Caco-2 (cell line): ENCODE results near the gene LARP4B. TPM values are rescaled to one million over a fixed set of nuclear protein-coding genes. Genes with fewer than 3 reads are reported as not detected.
A peak's percentile ranks its signal among the peaks of the same experiment; 100 is the strongest.

Experiments
- BruUV-seq: library from RNA; stranded (reverse); fragments of 400-500 nt; replicated peaks from 2 replicates; lab custom pipeline; 2021; lab: Mats Ljungman, UMichigan
- CTCF ChIA-PET: fragments of 300-600 bp; sonication (Branson Sonifier 250); formaldehyde crosslinking; loops from one replicate; lab custom pipeline; 2022; ENCODE audit warnings: antibody characterized with exemption; lab: Charles Lee
- POLR2A ChIA-PET: fragments of 300-600 bp; sonication (Branson Sonifier 250); formaldehyde crosslinking; loops from one replicate; lab custom pipeline; 2022; ENCODE audit warnings: antibody characterized with exemption; lab: Charles Lee
- DNase-seq, 2 experiments: peaks; one replicate each; pipeline versions ENCODE4 v3.0.0 to v3.0.0-alpha.2; 2020 to 2022
- H3K27me3 ChIP-seq: replicated peaks from 2 replicates; pipeline ENCODE4 v1.6.0; 2011; ENCODE audit warnings: low read length; ENCODE audit not compliant: control insufficient read depth, insufficient read depth
- H3K36me3 ChIP-seq: 2 replicates; pipeline ENCODE4 v1.5.1; 2011; ENCODE audit warnings: low read length; ENCODE audit not compliant: control insufficient read depth, insufficient read depth
- H3K4me1 ChIP-seq: fragments of 250-450 bp; sonication (Bioruptor Pico); 2 replicates; pipeline ENCODE4 v1.5.1; 2020; ENCODE audit warnings: mild to moderate bottlenecking
- H3K4me3 ChIP-seq: 2 replicates; pipeline ENCODE4 v1.5.1; 2011; ENCODE audit warnings: low read depth, mild to moderate bottlenecking, control low read depth, low read length
- H3K9me3 ChIP-seq: fragments of 250-450 bp; sonication (Bioruptor Pico); 2 replicates; pipeline ENCODE4 v1.5.1; 2020; ENCODE audit warnings: mild to moderate bottlenecking, moderate library complexity
- H3K27ac Mint-ChIP-seq: one replicate; pipeline ENCODE4 v1.8.0; 2022; ENCODE audit warnings: mixed read lengths; ENCODE audit not compliant: unreplicated experiment
- H3K27me3 Mint-ChIP-seq: one replicate; pipeline ENCODE4 v1.8.0; 2022; ENCODE audit warnings: mixed read lengths; ENCODE audit not compliant: insufficient read depth, unreplicated experiment
- H3K36me3 Mint-ChIP-seq: one replicate; pipeline ENCODE4 v1.8.0; 2022; ENCODE audit warnings: mild to moderate bottlenecking, mixed read lengths; ENCODE audit not compliant: insufficient read depth, unreplicated experiment
- H3K4me1 Mint-ChIP-seq: one replicate; pipeline ENCODE4 v1.8.0; 2022; ENCODE audit warnings: low read depth, mixed read lengths; ENCODE audit not compliant: unreplicated experiment
- H3K4me3 Mint-ChIP-seq: one replicate; pipeline ENCODE4 v1.8.0; 2022; ENCODE audit warnings: mild to moderate bottlenecking, moderate library complexity, mixed read lengths; ENCODE audit not compliant: unreplicated experiment
- H3K9me3 Mint-ChIP-seq: one replicate; pipeline ENCODE4 v1.8.0; 2022; ENCODE audit warnings: mixed read lengths; ENCODE audit not compliant: unreplicated experiment
- intact Hi-C: fragments of 100-400 bp; cut with micrococcal nuclease; formaldehyde crosslinking; loops from one replicate; pipeline ENCODE4 v1.10.0; 2022; ENCODE audit not compliant: unreplicated experiment
- total RNA-seq: library from RNA; stranded (reverse); gene quantifications from 2 replicates; pipeline ENCODE4 v1.2.3, GENCODE V29; 2022
- TF ChIP-seq, protein P1 (sequence below), 2 experiments: fragments of 200-600 bp in 1 of 2; IDR thresholded peaks; 1 replicate in 1 of 2; 2 replicates in 1 of 2; pipeline versions ENCODE4 v1.5.1 to v1.8.0; 2011 to 2022; ENCODE audit warnings: antibody characterized with exemption in 1 of 2, control low read depth in 1 of 2, inconsistent platforms in 1 of 2, low read depth in 1 of 2, low read length in 1 of 2, mild to moderate bottlenecking in 1 of 2, moderate library complexity in 1 of 2; ENCODE audit not compliant: insufficient read depth in 1 of 2, severe bottlenecking in 1 of 2, unreplicated experiment in 1 of 2

LARP4B gene
- total RNA-seq, 1 experiment from 2014 or later, result 235 TPM

DNA sequence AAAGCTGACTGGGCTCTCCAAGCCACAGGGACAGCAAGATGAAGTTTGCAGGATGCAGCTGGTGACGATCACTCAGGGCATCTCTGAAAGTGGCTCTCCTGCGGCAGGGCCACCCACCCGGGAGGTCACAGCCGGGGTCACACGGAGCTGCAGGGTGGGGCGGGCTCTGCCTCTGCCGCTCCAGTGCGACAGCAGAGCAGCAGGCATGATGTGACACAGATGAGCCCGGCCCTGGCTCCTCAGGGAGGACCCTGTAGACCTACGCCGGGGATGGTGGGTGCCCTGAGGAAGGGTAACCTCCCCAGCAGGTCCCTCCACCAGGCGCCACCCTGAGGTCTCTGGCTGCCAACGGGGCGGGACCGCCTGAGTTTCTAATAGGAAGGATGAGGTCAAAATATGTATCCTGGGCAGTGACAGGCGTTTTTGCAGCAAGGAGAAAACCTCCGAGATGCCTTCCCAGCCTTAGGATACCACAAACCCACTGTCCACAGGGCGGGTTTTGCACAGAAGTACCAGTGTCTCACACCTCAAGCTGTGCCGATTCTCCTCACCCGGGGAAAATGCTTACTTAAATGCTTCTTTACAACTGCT lies 127.2 kb downstream of the LARP4B start:
- Mint-ChIP-seq H3K4me3 (no peak overlapping the region), H3K4me1 (no peaks in the 10 kb centered on the region), H3K27me3 (no peaks in the 10 kb centered on the region), H3K36me3 (peaks cover 100% of the 10 kb centered on the region), H3K9me3 (peaks cover 15% of the 10 kb centered on the region), H3K27ac (peak overlapping the region; percentile 59)
- ChIA-PET CTCF (no interaction called here), POLR2A (no interaction called here)
- TF ChIP-seq, protein P1, sequence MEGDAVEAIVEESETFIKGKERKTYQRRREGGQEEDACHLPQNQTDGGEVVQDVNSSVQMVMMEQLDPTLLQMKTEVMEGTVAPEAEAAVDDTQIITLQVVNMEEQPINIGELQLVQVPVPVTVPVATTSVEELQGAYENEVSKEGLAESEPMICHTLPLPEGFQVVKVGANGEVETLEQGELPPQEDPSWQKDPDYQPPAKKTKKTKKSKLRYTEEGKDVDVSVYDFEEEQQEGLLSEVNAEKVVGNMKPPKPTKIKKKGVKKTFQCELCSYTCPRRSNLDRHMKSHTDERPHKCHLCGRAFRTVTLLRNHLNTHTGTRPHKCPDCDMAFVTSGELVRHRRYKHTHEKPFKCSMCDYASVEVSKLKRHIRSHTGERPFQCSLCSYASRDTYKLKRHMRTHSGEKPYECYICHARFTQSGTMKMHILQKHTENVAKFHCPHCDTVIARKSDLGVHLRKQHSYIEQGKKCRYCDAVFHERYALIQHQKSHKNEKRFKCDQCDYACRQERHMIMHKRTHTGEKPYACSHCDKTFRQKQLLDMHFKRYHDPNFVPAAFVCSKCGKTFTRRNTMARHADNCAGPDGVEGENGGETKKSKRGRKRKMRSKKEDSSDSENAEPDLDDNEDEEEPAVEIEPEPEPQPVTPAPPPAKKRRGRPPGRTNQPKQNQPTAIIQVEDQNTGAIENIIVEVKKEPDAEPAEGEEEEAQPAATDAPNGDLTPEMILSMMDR (IDR thresholded peaks at IDR 0.05; ENCODE audit: insufficient read depth in 1 of 2, low read depth in 1 of 2, low read length in 1 of 2, severe bottlenecking in 1 of 2, unreplicated experiment in 1 of 2), result no peak
- H3K9me3 ChIP-seq, result no peaks in the 10 kb centered on the region; the same call in 1 of the 2 replicates
- no peaks in the 10 kb centered on the region for H3K27me3 ChIP-seq
- intact Hi-C loops, result no loop called here
- H3K4me1 ChIP-seq, result no peaks in the 10 kb centered on the region
- peaks cover 8% of the 10 kb centered on the region for H3K36me3 ChIP-seq
- no peak overlapping the region for H3K4me3 ChIP-seq
- DNase-seq, result peak in 1 of 2 experiments; percentile 37
- BruUV-seq, result no TSS peak

DNA sequence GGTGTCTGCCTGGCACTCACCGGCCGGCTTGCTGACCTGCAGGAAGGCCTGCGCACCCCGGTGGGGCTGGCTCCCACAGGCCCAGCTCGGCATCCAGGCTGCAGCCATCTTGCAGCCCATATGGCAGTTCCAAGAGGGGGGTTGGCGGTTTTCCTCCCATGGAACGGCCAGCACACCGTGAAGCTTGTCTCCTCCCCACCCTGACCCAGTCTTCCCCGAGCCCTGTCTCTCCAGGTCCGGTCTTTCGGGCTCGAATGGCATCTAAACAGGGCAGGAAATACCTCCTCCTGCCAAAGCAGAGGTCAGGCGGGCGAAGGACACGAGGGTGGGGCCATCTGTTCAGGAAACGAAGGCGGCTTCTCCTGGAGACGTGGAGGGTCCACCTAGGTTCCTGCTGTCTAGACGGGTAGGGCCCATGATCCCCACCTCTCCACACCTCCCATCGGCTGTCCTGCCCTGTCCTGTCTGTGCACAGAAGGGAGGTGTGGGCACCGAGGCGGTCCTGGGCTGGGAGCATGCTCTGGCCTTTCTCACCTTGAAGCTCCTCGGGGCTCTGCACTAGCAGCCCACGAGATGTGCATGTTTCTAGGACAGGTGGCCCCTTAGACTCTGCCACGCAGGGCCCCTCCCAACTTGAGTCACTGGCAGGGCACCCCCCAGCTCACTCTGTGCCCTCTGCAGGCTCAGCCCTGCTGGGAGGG lies 128.3 kb downstream of the LARP4B start:
- intact Hi-C loops, result no loop called here
- BruUV-seq, result no TSS peak
- ChIA-PET CTCF (no interaction called here), POLR2A (interaction anchor here (0.7 kb wide), 1 partner anchor 160 kb away, joined by 3 read pairs; no protein-coding TSS in a partner anchor)
- peaks cover 6% of the 10 kb centered on the region for H3K36me3 ChIP-seq
- TF ChIP-seq, protein P1 (IDR thresholded peaks at IDR 0.05; ENCODE audit: insufficient read depth in 1 of 2, low read depth in 1 of 2, low read length in 1 of 2, severe bottlenecking in 1 of 2, unreplicated experiment in 1 of 2), result no peak
- Mint-ChIP-seq H3K27ac (no peak overlapping the region), H3K27me3 (no peaks in the 10 kb centered on the region), H3K9me3 (peaks cover 26% of the 10 kb centered on the region), H3K4me1 (no peaks in the 10 kb centered on the region), H3K36me3 (peaks cover 100% of the 10 kb centered on the region), H3K4me3 (no peak overlapping the region)
- DNase-seq, result peak in 1 of 2 experiments; percentile 36
- H3K4me1 ChIP-seq, result no peaks in the 10 kb centered on the region
- H3K27me3 ChIP-seq, result no peaks in the 10 kb centered on the region
- H3K4me3 ChIP-seq, result no peak overlapping the region
- peaks cover 8% of the 10 kb centered on the region; the same call in 1 of the 2 replicates for H3K9me3 ChIP-seq

DNA sequence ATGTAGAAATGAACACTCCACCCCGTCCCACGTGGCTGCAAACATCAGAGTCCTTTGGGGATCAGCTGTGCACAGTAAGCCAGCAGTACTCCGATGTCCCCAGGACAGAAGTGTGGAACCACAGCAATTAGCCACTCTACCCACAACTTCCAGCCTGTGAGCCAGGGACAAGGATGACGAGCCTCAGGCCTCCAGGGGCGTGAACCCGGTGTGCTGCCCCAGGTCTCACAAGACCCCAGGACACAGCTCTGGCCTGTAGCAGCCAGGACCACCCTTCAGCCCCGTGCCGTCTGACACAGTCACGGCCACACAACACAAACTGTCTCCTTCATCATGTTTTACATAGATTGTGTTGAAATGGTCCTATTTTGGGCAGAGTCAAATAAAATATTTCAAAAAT lies 129.0 kb downstream of the LARP4B start:
- DNase-seq, result peak in 1 of 2 experiments; percentile 38
- TF ChIP-seq, protein P1 (IDR thresholded peaks at IDR 0.05; ENCODE audit: insufficient read depth in 1 of 2, low read depth in 1 of 2, low read length in 1 of 2, severe bottlenecking in 1 of 2, unreplicated experiment in 1 of 2), result no peak
- Histone ChIP-seq H3K9me3 (peaks cover 10% of the 10 kb centered on the region; the same call in 1 of the 2 replicates), H3K27me3 (no peaks in the 10 kb centered on the region), H3K4me3 (no peak overlapping the region), H3K4me1 (no peaks in the 10 kb centered on the region), H3K36me3 (peaks cover 3% of the 10 kb centered on the region; the same call in 1 of the 2 replicates)
- Mint-ChIP-seq H3K36me3 (peaks cover 100% of the 10 kb centered on the region), H3K27me3 (no peaks in the 10 kb centered on the region), H3K4me3 (no peak overlapping the region), H3K9me3 (peaks cover 33% of the 10 kb centered on the region), H3K4me1 (no peaks in the 10 kb centered on the region), H3K27ac (no peak overlapping the region)
- ChIA-PET POLR2A (no interaction called here), CTCF (no interaction called here)
- intact Hi-C loops, result no loop called here
- no TSS peak for BruUV-seq
